A549 (cell line): ENCODE measurements around the gene ATG3.

Experiments
- CEBPB ChIP-seq, 2 experiments: fragments of >200 bp in 1 of 2; sonication (Bioruptor Twin) in 1 of 2; formaldehyde crosslinking in 1 of 2; IDR thresholded peaks; 2 replicates each; pipeline ENCODE4 v1.6.1; 2012 to 2016
- CTCF ChIP-seq: fragments of >200 bp; sonication (Bioruptor Twin); formaldehyde crosslinking; IDR thresholded peaks from 3 replicates; pipeline ENCODE4 v1.5.1; 2016
- POLR2AphosphoS2 ChIP-seq: conservative IDR thresholded peaks from 2 replicates; pipeline ENCODE4 v1.6.1; 2012; ENCODE audit warnings: low read length, improper control_type of control experiment, inconsistent platforms

DNA sequence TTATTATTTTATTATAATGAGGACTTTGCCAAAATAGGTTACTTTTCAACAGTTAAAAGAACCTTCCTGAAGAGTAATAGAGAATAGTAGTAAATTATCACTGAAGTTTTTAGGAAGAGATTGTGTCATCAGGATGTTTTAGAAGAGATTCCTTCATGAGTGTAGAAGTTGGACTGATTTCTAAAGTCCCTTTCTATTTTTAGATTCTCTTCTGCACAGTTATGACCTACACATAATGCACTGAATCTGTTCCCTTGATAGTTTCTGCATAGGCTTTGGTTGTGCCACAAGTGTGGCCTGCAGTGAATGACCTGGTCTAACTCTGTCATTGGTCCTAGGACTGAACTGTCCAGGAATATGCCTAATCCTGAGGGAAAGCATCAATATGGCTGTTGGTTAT, 24.0 kb upstream of the ATG3 start:
- no peak for TF ChIP-seq POLR2AphosphoS2
- no peak for TF ChIP-seq CTCF
- TF ChIP-seq CEBPB (IDR thresholded peaks at IDR 0.05) = no peak
